GM12872 (cell line): ENCODE results near the gene ATP8B3.

Experiments used
- CTCF ChIP-seq: IDR thresholded peaks from 3 replicates; pipeline ENCODE4 v1.5.1; 2011; ENCODE audit warnings: low read depth, mild to moderate bottlenecking, low read length, moderate library complexity; ENCODE audit not compliant: insufficient read depth

Gene ATP8B3

GRCh38 chr19:1843646-1844394, 31.7 kb upstream of the ATP8B3 start:
- TF ChIP-seq CTCF, result no peak

- no peak for TF ChIP-seq CTCF
Observed at GRCh38 chr19:1843116-1843515, 31.0 kb upstream of the ATP8B3 start.

- TF ChIP-seq CTCF, result no peak
Observed at GRCh38 chr19:1841209-1841924, 29.3 kb upstream of the ATP8B3 start.

GRCh38 chr19:1840541-1841115, 28.6 kb upstream of the ATP8B3 start:
- TF ChIP-seq CTCF, result no peak

GRCh38 chr19:1839658-1840540, 27.8 kb upstream of the ATP8B3 start:
- TF ChIP-seq CTCF, result no peak

GRCh38 chr19:1837625-1838105, 25.6 kb upstream of the ATP8B3 start:
- TF ChIP-seq CTCF, result peak; percentile 93

- TF ChIP-seq CTCF, result no peak
Observed at GRCh38 chr19:1837222-1837565, 25.1 kb upstream of the ATP8B3 start.
